ENCODE data around the gene KIAA0513.

GRCh38 chr16:85049706-85050305 lies 22.2 kb downstream of the KIAA0513 start:
- TF ChIP-seq CTCF (IDR thresholded peaks at IDR 0.05) (no peak), NFYB (CRISPR knock-in tag; conservative IDR thresholded peaks at IDR 0.05; ENCODE audit: low read depth) (no peak), SP1 (CRISPR knock-in tag; conservative IDR thresholded peaks at IDR 0.05) (no peak)
- TF ChIP-seq, protein P1, sequence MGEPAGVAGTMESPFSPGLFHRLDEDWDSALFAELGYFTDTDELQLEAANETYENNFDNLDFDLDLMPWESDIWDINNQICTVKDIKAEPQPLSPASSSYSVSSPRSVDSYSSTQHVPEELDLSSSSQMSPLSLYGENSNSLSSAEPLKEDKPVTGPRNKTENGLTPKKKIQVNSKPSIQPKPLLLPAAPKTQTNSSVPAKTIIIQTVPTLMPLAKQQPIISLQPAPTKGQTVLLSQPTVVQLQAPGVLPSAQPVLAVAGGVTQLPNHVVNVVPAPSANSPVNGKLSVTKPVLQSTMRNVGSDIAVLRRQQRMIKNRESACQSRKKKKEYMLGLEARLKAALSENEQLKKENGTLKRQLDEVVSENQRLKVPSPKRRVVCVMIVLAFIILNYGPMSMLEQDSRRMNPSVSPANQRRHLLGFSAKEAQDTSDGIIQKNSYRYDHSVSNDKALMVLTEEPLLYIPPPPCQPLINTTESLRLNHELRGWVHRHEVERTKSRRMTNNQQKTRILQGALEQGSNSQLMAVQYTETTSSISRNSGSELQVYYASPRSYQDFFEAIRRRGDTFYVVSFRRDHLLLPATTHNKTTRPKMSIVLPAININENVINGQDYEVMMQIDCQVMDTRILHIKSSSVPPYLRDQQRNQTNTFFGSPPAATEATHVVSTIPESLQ (CRISPR knock-in tag; IDR thresholded peaks at IDR 0.05), result no peak

All from WTC11 (cell line).